NOMO-1 (cell line): ENCODE data around the gene KASH5.

Source experiments
- DNase-seq, 2 experiments: peaks; one replicate each; lab custom pipeline; 2025; ENCODE audit not compliant: unreplicated experiment in 2 of 2; lab: John Stamatoyannopoulos, UW

Gene KASH5, protein sequence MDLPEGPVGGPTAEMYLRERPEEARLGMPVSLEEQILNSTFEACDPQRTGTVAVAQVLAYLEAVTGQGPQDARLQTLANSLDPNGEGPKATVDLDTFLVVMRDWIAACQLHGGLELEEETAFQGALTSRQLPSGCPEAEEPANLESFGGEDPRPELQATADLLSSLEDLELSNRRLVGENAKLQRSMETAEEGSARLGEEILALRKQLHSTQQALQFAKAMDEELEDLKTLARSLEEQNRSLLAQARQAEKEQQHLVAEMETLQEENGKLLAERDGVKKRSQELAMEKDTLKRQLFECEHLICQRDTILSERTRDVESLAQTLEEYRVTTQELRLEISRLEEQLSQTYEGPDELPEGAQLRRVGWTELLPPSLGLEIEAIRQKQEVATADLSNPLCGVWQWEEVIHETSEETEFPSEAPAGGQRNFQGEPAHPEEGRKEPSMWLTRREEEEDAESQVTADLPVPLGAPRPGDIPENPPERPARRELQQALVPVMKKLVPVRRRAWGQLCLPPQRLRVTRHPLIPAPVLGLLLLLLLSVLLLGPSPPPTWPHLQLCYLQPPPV

GRCh38 chr19:49387936-49388372 is at the start of gene KASH5:
TSS of gene KASH5 (plus strand) at chr19:49388249. CDS start at chr19:49390884, 2,635 bp downstream.
- DNase-seq, result peak; percentile 88 to 95

- no peak for DNase-seq
Observed at GRCh38 chr19:49338691-49339300, 49.3 kb upstream of the KASH5 start.

DNA sequence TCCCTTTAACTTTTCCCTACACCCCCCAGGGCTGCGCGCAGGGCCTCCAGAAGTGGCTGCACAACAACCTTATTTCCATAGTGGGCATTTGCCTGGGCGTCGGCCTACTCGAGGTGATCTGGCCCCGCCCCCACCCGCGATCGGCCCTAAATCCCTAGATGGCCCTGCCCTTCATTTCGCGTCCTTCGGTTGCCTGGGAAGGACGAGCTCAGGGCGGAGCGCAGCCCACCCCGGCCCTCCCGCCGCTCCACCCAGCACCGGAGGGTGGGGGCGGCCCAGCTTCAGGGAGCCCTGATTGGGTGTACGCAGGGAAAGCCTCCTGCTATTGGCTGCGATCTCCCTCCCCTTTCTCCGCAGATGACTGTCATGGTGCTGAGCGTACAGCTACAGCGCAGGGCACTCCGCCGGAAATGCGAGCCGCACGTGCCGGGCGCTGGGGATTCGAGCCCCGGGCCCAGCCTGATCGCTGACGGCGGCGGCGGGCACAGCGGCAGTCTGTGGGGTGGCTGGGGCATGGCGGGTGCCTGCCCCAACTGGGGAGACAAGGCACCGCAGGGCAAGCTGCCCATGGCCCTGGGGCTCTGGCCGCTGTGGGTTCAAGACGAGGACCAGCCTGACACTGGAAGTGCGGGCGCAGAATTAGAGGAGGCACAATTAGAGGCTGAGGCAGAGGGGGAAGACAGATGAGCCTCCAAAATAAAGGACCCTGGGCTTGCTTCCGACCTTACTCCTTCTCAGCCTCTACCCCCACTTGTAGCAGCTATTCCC is 48.6 kb upstream of the KASH5 start:
- no peak for DNase-seq

- DNase-seq, result no peak
Observed at GRCh38 chr19:49340069-49340864, 47.8 kb upstream of the KASH5 start.

GRCh38 chr19:49340865-49341718 is 47.0 kb upstream of the KASH5 start:
- no peak for DNase-seq

DNA sequence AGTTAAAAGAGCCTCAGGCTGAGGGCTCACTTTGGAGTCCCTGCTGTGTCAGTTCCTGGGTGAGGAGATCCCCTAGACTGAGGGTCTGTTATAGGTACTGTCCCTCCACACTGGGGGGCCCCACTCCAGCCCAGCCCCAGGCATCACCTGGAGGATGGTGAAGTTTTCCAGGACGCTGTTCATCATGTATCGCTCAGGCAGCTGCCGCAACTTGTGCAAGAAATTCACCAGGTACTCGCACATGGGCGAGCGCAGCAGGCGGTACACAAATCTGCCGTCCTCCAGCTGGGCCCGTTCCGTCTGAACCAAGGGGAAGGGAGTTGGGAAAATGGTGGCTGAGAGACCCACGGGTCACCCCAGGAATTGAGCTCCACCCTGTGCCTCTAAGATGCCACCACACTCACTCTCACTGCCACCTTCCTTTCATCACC is 45.7 kb upstream of the KASH5 start:
- DNase-seq, result no peak

DNA sequence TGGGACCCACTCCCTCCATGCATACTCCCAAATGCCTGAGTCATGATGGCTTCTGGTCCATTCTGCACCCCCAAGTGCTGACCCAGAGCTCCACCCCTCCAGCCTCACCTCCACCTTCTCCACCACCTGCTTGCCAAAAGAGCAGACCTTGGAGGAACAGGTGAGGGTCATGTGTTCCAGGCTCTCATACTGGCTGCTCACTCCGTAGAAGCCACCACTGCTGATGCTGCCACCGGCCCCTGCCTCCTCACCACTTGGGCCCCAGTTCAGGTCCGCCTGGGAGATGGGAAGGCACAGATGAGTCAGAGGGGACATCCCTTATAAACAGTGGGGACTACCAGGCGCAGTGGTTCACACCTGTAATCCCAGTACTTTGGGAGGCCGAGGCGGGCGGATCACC is 44.9 kb upstream of the KASH5 start:
- DNase-seq, result no peak

DNA sequence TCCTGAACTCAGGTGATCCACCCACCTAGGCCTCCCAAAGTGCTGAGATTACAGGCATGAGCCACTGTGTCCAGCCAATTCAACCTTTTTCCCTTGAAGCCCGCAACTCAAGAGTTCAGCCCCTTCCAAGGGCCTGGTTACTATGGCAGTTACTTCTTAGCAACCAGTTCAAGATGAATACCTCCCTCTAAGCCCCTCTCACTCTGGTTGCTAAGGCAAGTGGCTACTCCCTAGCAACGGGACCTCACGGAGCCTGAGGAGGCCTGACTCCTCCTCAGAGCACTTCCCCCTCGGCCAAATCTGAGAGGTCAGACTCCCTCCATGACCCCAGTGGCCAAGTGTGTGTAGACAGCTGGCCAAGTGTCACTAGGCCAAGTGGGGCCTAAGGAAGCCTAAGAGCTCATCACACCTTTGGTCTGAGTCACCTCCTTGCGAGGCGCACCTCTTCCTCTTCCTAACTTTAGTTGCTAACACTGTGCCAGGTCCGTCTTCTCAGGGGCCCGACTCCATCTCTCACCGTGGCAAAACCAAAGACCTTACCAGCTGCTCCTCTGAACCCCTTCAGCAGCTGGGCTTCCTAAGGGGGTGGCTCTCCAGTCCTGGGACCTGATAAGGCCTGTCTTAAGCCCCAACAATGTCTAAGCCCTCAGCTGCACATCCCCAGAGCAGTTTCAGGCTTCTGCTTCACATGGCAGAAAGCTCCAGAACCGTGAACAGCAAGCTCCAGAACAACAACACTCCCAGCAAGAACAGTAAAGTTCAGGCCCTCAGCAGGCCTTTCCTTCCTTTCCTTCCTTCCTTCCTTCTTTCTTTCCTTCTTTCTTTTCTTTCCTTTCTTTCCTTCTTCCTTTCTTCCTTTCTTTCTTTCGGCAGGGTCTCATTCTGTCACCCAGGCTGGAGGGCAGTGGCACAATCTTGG is 43.3 kb upstream of the KASH5 start:
- DNase-seq, result no peak

- DNase-seq, result no peak
Observed at GRCh38 chr19:49347191-49347590, 40.9 kb upstream of the KASH5 start.

DNA sequence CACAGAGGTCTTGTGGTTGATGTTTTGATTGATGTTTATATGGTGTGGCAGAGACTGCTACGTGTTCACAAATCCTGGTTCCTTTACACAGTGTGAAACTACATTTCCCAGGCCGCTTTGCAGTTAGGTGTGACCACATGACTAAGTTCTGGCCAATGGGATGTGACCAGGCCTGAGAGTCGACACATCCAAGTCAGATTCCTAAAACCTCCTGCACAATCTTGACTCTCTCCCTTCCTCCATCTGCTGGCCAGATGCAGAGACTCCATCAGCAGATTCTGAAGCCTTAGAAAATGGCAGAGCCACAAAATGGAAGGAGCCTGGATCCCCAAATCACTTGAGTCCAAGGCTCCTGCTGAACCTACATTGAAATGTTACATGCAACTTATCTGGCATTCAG is 40.2 kb upstream of the KASH5 start:
- DNase-seq, result no peak

- no peak for DNase-seq
Observed at GRCh38 chr19:49348305-49349189, 39.5 kb upstream of the KASH5 start.

GRCh38 chr19:49349567-49349966 is 38.5 kb upstream of the KASH5 start:
- no peak for DNase-seq

DNA sequence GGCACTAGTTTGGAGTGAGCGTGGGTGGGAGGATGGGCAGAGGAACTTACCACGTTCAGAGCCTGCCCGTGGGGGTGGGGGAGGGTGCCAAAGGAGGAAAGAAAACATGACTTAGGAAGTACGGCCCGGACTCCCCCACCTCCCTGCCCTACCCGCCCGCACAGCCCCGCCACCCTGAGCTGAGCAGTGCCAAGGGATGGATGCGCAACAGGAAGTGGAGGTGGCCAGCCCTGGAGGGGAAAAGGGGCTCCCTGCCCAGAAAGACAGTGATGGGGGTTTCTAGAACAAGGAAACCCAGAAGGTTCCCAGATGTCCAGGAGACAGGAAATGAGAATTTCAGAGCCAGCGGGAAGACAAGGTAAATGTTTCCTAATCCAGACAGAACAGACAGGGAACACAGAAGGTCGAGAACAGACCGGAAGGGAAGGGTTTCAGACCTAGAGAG is 32.1 kb upstream of the KASH5 start:
- peak in 1 of 2 experiments; percentile 35 for DNase-seq

- no peak for DNase-seq
Observed at GRCh38 chr19:49356382-49356781, 31.7 kb upstream of the KASH5 start.

DNA sequence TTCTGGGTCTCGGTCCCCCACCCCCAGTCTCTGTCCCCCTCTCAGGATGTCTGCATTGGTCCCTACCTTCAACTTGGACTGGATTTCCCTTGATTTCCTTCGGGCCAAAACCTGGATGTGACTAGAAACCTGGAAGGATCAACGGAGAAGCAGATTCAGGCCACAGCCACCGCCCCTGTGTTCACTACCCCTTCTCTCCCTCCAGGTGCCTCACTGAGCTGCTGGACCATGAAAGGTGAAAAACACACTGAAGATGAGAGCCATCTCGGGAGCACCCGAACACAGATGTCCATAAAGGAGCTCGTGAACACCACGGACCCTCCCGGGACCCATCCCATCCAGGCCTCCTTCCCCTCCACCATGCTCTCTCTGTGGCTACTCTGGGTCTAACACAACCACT is 30.9 kb upstream of the KASH5 start:
- DNase-seq, result no peak

GRCh38 chr19:49359851-49360820 is 27.9 kb upstream of the KASH5 start:
- no peak for DNase-seq
